Gastroesophageal sphincter (tissue), 3 donors: ENCODE measurements around the gene OPN1MW2.
"Not testable (repeated sequence)": the region's sequence is repeated elsewhere in the genome, so short reads cannot be mapped to it uniquely, and the experiment has no call there.

Source experiments
- CTCF ChIP-seq, 4 experiments: fragments of 200-600 bp in 2 of 4; fragments of 450-650 bp in 2 of 4; sonication (generic) in 1 of 4; IDR thresholded peaks; one replicate each; pipeline ENCODE4 v1.5.1; 2017 to 2019; ENCODE audit warnings: antibody characterized with exemption in 4 of 4, mild to moderate bottlenecking in 2 of 4, moderate library complexity in 2 of 4
- POLR2AphosphoS5 ChIP-seq: sonication (generic); formaldehyde crosslinking; IDR thresholded peaks from one replicate; pipeline ENCODE4 v1.6.1; 2017; ENCODE audit warnings: antibody characterized with exemption

- TF ChIP-seq POLR2AphosphoS5; CTCF (IDR thresholded peaks at IDR 0.05): not testable (repeated sequence)
These were observed 39.2 kb downstream of the OPN1MW2 start for GRCh38 chrX:154258711-154259110.
